Liver (tissue), 3 donors: ENCODE data around the gene FANCM.

ENCODE experiments used
- CTCF ChIP-seq: fragments of 150-350 bp; IDR thresholded peaks from 2 replicates; pipeline ENCODE4 v1.5.1; 2017; ENCODE audit warnings: improper control_type of control experiment, low read depth, low read length; ENCODE audit not compliant: missing input control
- FOXA1 ChIP-seq: IDR thresholded peaks from 2 replicates; pipeline ENCODE4 v1.6.1; 2016; ENCODE audit warnings: antibody characterized with exemption
- GABPA ChIP-seq, 2 donors: IDR thresholded peaks in 1 of 2; conservative IDR thresholded peaks in 1 of 2; 2 replicates each; pipeline ENCODE4 v1.6.1; 2016; ENCODE audit warnings: antibody characterized with exemption in 2 of 2, mild to moderate bottlenecking in 1 of 2, moderate library complexity in 1 of 2
- RAD21 ChIP-seq, 2 donors: IDR thresholded peaks; 2 replicates each; pipeline ENCODE4 v1.6.1; 2016; ENCODE audit warnings: antibody characterized with exemption in 2 of 2, mild to moderate bottlenecking in 2 of 2
- RXRA ChIP-seq, 2 donors: IDR thresholded peaks; 2 replicates each; pipeline ENCODE4 v1.6.1; 2017 to 2018; ENCODE audit warnings: antibody characterized with exemption in 2 of 2, mild to moderate bottlenecking in 1 of 2
- SP1 ChIP-seq: IDR thresholded peaks from 2 replicates; pipeline ENCODE4 v1.6.1; 2018; ENCODE audit warnings: antibody characterized with exemption, mild to moderate bottlenecking
- TAF1 ChIP-seq: conservative IDR thresholded peaks from 2 replicates; pipeline ENCODE4 v1.6.1; 2016; ENCODE audit warnings: antibody characterized with exemption, mild to moderate bottlenecking
- YY1 ChIP-seq: IDR thresholded peaks from 2 replicates; pipeline ENCODE4 v1.6.1; 2016; ENCODE audit warnings: antibody characterized with exemption, mild to moderate bottlenecking
- TF ChIP-seq, protein P1 (sequence below): IDR thresholded peaks from 2 replicates; pipeline ENCODE4 v1.6.1; 2016; ENCODE audit warnings: antibody characterized with exemption
- TF ChIP-seq, protein P2 (sequence below): IDR thresholded peaks from 2 replicates; pipeline ENCODE4 v1.6.1; 2016; ENCODE audit warnings: antibody characterized with exemption
- donor health status: healthy.
- donor health status: healthy.

DNA sequence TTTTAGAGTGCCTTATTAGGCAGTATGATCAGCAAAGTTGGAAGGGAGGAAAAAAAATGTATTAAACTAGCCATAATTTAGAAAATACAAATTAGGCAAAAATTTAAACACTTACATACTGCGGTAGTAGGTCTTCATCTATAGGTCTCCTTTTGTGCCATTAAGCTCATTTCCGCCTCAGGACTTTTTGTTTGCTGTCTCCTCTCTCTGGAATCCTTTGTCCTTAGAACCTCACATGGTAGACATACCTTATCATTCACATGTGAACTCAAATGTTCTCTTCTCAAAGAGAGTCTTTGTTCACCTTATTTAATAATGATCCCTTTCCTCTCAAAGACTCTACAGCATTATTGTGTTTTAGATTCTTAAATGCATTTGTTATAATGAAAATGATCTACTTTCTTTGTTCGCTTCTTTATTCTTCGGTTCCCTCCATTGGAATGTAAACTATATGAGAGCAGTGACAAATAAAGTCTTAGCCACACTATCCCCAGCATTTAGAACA is 14.7 kb downstream of the FANCM start:
- TF ChIP-seq CTCF, result no peak
- TF ChIP-seq, protein P1, sequence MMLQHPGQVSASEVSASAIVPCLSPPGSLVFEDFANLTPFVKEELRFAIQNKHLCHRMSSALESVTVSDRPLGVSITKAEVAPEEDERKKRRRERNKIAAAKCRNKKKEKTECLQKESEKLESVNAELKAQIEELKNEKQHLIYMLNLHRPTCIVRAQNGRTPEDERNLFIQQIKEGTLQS, result no peak
- TF ChIP-seq TAF1, result no peak
- no peak for TF ChIP-seq SP1
- TF ChIP-seq GABPA (IDR thresholded peaks at IDR 0.05 in 1 of 2, conservative IDR thresholded peaks at IDR 0.05 in 1 of 2), result no peak
- TF ChIP-seq, protein P2, sequence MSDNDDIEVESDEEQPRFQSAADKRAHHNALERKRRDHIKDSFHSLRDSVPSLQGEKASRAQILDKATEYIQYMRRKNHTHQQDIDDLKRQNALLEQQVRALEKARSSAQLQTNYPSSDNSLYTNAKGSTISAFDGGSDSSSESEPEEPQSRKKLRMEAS, result no peak
- TF ChIP-seq RAD21 (IDR thresholded peaks at IDR 0.05), result no peak
- TF ChIP-seq YY1, result no peak
- TF ChIP-seq RXRA (IDR thresholded peaks at IDR 0.05), result no peak
- no peak for TF ChIP-seq FOXA1
